Stimulated activated CD4-positive, alpha-beta T cell treated with anti-CD3 and anti-CD28 coated beads, Interleukin-4, amount 100 ng/mL, for 1 hour (primary cell): Measurements from ENCODE around the gene TRUB2.

Experiments used
- DNase-seq: peaks from one replicate; pipeline ENCODE4 v3.0.0-alpha.2; 2020

TRUB2 gene

GRCh38 chr9:128266868-128267590 is 55.2 kb downstream of the TRUB2 start:
- DNase-seq: no peak

- DNase-seq: no peak
Observed at GRCh38 chr9:128265348-128265847, 56.8 kb downstream of the TRUB2 start.

- DNase-seq: no peak
Observed at GRCh38 chr9:128262687-128263086, 59.6 kb downstream of the TRUB2 start.

- DNase-seq: no peak
Observed at GRCh38 chr9:128260340-128260739, 61.9 kb downstream of the TRUB2 start.

GRCh38 chr9:128259156-128259555 is 63.1 kb downstream of the TRUB2 start:
- no peak for DNase-seq

GRCh38 chr9:128258326-128258725 is 63.9 kb downstream of the TRUB2 start:
- no peak for DNase-seq

GRCh38 chr9:128257907-128258306 is 64.3 kb downstream of the TRUB2 start:
- no peak for DNase-seq

GRCh38 chr9:128257086-128257825 is 65.0 kb downstream of the TRUB2 start:
- no peak for DNase-seq
